Hippocampal formation (tissue), 2 donors: ENCODE results near the gene LURAP1L.

Experiments used
- DNase-seq, 2 donors: peaks; one replicate each; lab custom pipeline; 2025; lab: John Stamatoyannopoulos, UW

Gene LURAP1L

GRCh38 chr9:12777121-12778022, 2.6 kb downstream of the LURAP1L start:
- DNase-seq: no peak

- no peak for DNase-seq
These were observed 3.6 kb downstream of the LURAP1L start for GRCh38 chr9:12778389-12778788.

- no peak for DNase-seq
These were observed 6.5 kb downstream of the LURAP1L start for GRCh38 chr9:12781226-12781733.

GRCh38 chr9:12783767-12784460, 9.1 kb downstream of the LURAP1L start:
- DNase-seq: no peak

GRCh38 chr9:12784461-12785259, 9.8 kb downstream of the LURAP1L start:
- no peak for DNase-seq

GRCh38 chr9:12785260-12785770, 10.5 kb downstream of the LURAP1L start:
- DNase-seq: peak in 1 of 2 donors; percentile 4

GRCh38 chr9:12785941-12786340, 11.1 kb downstream of the LURAP1L start:
- no peak for DNase-seq

GRCh38 chr9:12790001-12790400, 15.2 kb downstream of the LURAP1L start:
- no peak for DNase-seq

GRCh38 chr9:12790883-12791282, 16.1 kb downstream of the LURAP1L start:
- DNase-seq: no peak

- no peak for DNase-seq
These were observed 19.4 kb downstream of the LURAP1L start for GRCh38 chr9:12794101-12794799.

- DNase-seq: no peak
These were observed 21.8 kb downstream of the LURAP1L start for GRCh38 chr9:12796601-12797000.

GRCh38 chr9:12797037-12797436, 22.2 kb downstream of the LURAP1L start:
- DNase-seq: no peak

GRCh38 chr9:12798066-12798770, 23.4 kb downstream of the LURAP1L start:
- DNase-seq: no peak

- no peak for DNase-seq
These were observed 26.4 kb downstream of the LURAP1L start for GRCh38 chr9:12801187-12801586.

GRCh38 chr9:12801663-12802062, 26.8 kb downstream of the LURAP1L start:
- DNase-seq: no peak

- no peak for DNase-seq
These were observed 27.3 kb downstream of the LURAP1L start for GRCh38 chr9:12802093-12802492.

- no peak for DNase-seq
These were observed 33.7 kb downstream of the LURAP1L start for GRCh38 chr9:12808569-12808968.

- no peak for DNase-seq
These were observed 34.9 kb downstream of the LURAP1L start for GRCh38 chr9:12809720-12810119.

GRCh38 chr9:12811935-12812334, 37.1 kb downstream of the LURAP1L start:
- no peak for DNase-seq

GRCh38 chr9:12812710-12813109, 37.9 kb downstream of the LURAP1L start:
- DNase-seq: no peak

GRCh38 chr9:12813533-12813932, 38.7 kb downstream of the LURAP1L start:
- DNase-seq: no peak
